Astrocyte of the cerebellum (primary cell): ENCODE measurements around the gene OSGIN1.

Experiments used
- DNase-seq: peaks from one replicate; pipeline ENCODE4 v3.0.0-alpha.2; 2011; ENCODE audit warnings: low read depth
- H3K4me3 ChIP-seq: 2 replicates; pipeline ENCODE4 v1.5.1; 2011; ENCODE audit warnings: mild to moderate bottlenecking, low read depth, low read length, moderate library complexity
- in situ Hi-C: cut with HindIII; loops from 2 replicates; pipeline ENCODE4 v1.10.0; 2017; ENCODE audit warnings: low sequenced_read_pairs
- TF ChIP-seq, protein P1 (sequence below): IDR thresholded peaks from 2 replicates; pipeline ENCODE4 v1.5.1; 2012; ENCODE audit warnings: low read length, low read depth, moderate library complexity, mild to moderate bottlenecking; ENCODE audit errors: missing control alignments

OSGIN1 gene

DNA sequence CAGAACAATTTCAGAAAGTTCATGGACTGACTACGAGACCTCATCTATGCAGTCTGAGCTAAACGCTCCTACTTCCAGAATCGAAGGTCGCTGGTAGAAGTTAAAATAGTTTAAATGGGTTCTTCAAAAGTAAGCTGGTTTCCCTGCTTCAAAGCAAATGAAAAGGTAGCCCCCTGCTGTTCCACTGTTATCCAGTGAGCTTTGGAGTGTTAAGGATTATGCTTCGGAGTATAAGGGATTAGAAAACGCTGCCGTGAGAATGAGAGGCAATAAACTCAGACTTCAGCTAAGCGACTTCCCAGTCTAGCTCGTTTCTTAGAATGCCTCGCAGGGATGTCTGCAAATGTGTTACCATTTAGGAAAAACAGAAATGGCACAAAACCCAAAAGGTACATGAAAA, 41.8 kb upstream of the OSGIN1 start:
- DNase-seq, result no peak
- no peak overlapping the region for H3K4me3 ChIP-seq
- TF ChIP-seq, protein P1, sequence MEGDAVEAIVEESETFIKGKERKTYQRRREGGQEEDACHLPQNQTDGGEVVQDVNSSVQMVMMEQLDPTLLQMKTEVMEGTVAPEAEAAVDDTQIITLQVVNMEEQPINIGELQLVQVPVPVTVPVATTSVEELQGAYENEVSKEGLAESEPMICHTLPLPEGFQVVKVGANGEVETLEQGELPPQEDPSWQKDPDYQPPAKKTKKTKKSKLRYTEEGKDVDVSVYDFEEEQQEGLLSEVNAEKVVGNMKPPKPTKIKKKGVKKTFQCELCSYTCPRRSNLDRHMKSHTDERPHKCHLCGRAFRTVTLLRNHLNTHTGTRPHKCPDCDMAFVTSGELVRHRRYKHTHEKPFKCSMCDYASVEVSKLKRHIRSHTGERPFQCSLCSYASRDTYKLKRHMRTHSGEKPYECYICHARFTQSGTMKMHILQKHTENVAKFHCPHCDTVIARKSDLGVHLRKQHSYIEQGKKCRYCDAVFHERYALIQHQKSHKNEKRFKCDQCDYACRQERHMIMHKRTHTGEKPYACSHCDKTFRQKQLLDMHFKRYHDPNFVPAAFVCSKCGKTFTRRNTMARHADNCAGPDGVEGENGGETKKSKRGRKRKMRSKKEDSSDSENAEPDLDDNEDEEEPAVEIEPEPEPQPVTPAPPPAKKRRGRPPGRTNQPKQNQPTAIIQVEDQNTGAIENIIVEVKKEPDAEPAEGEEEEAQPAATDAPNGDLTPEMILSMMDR, result no peak
- in situ Hi-C loops, result no loop called here

DNA sequence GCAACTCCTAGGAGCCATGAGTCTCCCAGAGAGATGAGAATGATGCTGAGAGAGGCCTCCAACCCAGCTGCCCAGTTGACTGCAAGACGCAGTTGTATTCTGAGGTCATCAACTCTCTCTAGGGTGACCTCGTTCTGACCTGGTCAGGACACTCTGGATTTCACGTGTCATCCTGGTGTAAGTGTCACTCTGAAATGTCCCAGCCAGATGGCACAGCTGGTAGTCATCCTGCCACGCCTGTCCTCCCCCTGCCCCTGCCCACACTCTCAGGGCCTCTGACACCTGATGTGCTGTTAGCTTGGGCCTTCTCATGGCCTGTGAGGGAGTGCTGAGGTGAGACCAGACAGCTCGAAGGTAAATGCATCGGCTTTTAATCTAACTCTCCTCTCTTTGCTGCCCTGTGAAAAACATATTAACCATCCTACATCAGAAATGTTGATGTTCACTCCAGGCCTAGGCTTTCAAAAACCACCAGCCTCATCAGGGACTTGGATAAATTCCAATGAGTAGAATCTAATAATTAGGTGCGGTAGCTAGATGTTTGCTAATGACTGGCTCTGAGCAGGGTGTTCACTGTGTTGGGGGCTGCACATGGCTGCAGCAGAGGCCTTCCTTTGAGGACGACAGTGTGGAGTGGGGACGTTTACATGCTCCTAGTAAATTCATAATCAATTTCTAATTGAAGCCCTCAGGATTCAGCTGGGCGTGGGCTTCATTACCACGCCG, 40.4 kb upstream of the OSGIN1 start:
- TF ChIP-seq, protein P1, result no peak
- H3K4me3 ChIP-seq, result no peak overlapping the region
- in situ Hi-C loops, result no loop called here
- DNase-seq, result no peak

DNA sequence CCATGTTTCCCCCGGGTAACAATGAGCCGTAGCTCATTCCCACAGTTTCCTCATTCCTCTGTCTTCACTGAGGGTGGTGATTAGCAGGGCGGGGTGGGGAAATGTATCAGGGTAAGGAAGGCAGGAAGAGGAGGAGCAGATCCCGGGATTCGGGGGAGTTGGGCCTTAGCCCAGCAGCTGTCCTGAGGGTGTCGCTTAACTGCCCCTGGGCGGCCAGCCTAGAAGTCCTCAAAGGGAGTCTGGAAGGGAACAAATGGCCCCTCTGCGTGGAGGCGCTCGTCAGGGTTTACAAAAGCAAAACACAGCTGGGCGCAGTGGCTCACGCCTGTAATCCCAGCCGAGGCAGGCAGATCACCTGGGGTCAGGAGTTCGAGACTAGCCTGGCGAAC, 39.8 kb upstream of the OSGIN1 start:
- no peak for DNase-seq
- H3K4me3 ChIP-seq, result no peak overlapping the region
- TF ChIP-seq, protein P1, result no peak
- in situ Hi-C loops, result no loop called here

DNA sequence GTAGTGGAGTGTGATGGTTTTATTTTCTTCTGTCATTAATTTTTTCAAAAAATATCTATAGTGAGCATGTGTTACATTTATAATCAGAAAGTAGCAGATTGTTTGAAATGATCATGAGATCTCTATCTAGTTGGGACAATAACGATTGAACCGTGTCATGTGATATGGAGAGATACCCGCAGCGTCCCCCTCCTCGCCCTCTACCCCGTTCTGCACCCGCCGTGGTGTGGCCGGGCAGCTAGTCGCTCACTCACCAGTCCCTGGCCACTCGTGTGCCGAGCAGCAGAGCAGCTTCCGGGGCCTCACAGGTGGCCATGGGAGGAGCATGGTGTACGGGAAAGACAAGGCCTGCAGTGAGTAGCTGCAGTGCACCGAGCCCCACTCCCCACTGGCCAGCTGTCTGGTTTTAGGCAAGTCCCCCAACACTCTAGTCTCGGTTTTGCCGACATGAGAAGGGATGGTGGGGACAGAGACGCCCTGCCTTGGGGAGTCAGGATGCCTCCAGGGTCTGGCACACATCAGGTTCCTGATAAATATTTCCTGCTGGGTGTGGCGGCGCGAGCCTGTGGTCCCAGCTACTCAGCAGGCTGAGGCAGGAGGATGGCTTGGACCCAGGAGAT, 38.8 kb upstream of the OSGIN1 start:
- H3K4me3 ChIP-seq, result no peak overlapping the region
- TF ChIP-seq, protein P1, result no peak
- DNase-seq, result no peak
- in situ Hi-C loops, result no loop called here

DNA sequence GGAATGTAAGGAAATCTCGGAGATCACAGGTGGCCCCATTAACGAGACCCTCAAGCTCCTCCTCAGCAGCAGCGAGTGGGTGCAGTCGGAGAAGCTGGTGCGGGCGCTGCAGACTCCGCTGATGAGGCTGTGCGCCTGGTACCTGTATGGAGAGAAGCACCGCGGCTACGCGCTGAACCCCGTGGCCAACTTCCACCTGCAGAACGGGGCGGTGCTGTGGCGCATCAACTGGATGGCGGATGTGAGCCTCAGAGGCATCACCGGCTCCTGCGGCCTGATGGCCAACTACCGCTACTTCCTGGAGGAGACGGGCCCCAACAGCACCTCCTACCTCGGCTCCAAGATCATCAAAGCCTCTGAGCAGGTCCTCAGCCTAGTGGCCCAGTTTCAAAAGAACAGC, 38.0 kb upstream of the OSGIN1 start:
- in situ Hi-C loops, result no loop called here
- DNase-seq, result no peak
- TF ChIP-seq, protein P1, result no peak
- no peak overlapping the region for H3K4me3 ChIP-seq

DNA sequence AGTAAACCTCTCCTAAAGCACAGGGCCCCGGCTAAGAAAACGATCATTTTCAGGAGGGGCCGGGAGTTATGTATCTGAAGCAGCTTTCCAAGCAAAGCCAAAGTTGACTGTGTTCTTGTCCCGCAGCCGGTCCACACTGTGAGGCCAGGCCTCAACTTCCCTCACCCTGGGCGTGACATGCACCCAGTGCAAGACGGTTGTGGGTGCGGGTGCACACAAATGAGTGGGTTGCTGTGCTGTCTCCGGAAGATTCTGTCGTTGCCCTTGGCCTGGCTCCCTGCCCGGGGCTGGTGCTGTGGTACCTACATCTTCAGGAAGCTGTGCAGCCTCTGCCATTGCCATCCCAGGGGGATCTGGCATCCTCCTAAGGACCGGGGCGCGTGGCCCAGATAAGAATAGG, 37.5 kb upstream of the OSGIN1 start:
- in situ Hi-C loops, result no loop called here

More for the DNA sequence above, 37.5 kb upstream of the OSGIN1 start:
- H3K4me3 ChIP-seq, result no peak overlapping the region
- DNase-seq, result no peak
- TF ChIP-seq, protein P1, result no peak
